ENCODE measurements around the gene PARP15.

DNA sequence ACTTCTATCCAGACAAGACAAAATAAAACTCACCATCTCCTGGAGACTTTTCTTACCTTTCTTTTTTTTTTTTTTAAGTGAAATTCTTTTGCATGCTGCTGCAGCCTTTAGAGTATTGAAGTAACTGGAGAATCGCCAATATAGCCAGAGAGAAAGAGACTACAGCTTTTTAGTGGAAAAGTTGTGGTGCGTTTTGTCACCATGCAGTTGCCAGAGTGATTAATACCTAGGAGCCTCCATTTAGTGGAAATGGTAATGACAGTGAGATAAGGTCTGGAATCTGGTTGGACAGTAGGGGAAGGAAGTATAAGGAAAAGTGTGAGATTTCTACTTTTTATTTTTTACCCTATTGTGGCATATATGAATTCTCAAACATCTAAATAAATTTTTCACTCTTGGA is 85.1 kb downstream of the PARP15 start:
- TF ChIP-seq CTCF (IDR thresholded peaks at IDR 0.05; ENCODE audit: poor library complexity) (no peak), EZH2phosphoT487 (IDR thresholded peaks at IDR 0.05; ENCODE audit: low read depth, severe bottlenecking, unreplicated experiment) (no peak)
